ENCODE measurements around the gene TMEM87B.

TMEM87B gene

GRCh38 chr2:112162956-112163355, 107.9 kb downstream of the TMEM87B start:
- no peaks in the 10 kb centered on the region for H3K9me3 ChIP-seq (replicated peaks; ENCODE audit: insufficient read depth, low read length)
- no peaks in the 10 kb centered on the region for H3K79me2 ChIP-seq (ENCODE audit: low read length)
- H3F3A ChIP-seq (ENCODE audit: insufficient read depth, low read length): no peaks in the 10 kb centered on the region
- TF ChIP-seq EZH2 (optimal IDR thresholded peaks at IDR 0.05; ENCODE audit: low read depth, low read length) (no peak), CTCF (IDR thresholded peaks at IDR 0.05; ENCODE audit: low read length) (no peak), EZH2phosphoT487 (IDR thresholded peaks at IDR 0.05; ENCODE audit: low read length) (no peak)
- no peak overlapping the region for H3K4me3 ChIP-seq (ENCODE audit: low read length)
- H3K4me1 ChIP-seq (ENCODE audit: low read length): no peaks in the 10 kb centered on the region
- H3K9me2 ChIP-seq (replicated peaks; ENCODE audit: insufficient read depth, low read length): no peaks in the 10 kb centered on the region
- H4K20me1 ChIP-seq (ENCODE audit: insufficient read depth, low read length): no peaks in the 10 kb centered on the region
- H3K27me3 ChIP-seq (replicated peaks; ENCODE audit: insufficient read depth, low read length): no peaks in the 10 kb centered on the region
- H3K4me2 ChIP-seq (ENCODE audit: low read depth, low read length): no peak overlapping the region
- H3K27ac ChIP-seq (ENCODE audit: low read length): no peak overlapping the region
- no peaks in the 10 kb centered on the region for H3K36me3 ChIP-seq (replicated peaks; ENCODE audit: insufficient read depth, low read length)
- DNase-seq: no peak
- H2AFZ ChIP-seq (ENCODE audit: low read length): no peak overlapping the region
- no peak overlapping the region for H3K9ac ChIP-seq (ENCODE audit: low read length)

GRCh38 chr2:112163541-112163981, 108.5 kb downstream of the TMEM87B start:
- H3K9me3 ChIP-seq (replicated peaks; ENCODE audit: insufficient read depth, low read length): no peaks in the 10 kb centered on the region
- DNase-seq: no peak
- no peaks in the 10 kb centered on the region for H3K4me1 ChIP-seq (ENCODE audit: low read length)
- H3K79me2 ChIP-seq (ENCODE audit: low read length): no peaks in the 10 kb centered on the region
- H4K20me1 ChIP-seq (ENCODE audit: insufficient read depth, low read length): no peaks in the 10 kb centered on the region
- no peaks in the 10 kb centered on the region for H3F3A ChIP-seq (ENCODE audit: insufficient read depth, low read length)
- no peaks in the 10 kb centered on the region for H3K27me3 ChIP-seq (replicated peaks; ENCODE audit: insufficient read depth, low read length)
- H3K36me3 ChIP-seq (replicated peaks; ENCODE audit: insufficient read depth, low read length): no peaks in the 10 kb centered on the region
- no peak overlapping the region for H2AFZ ChIP-seq (ENCODE audit: low read length)
- H3K4me2 ChIP-seq (ENCODE audit: low read depth, low read length): no peak overlapping the region
- no peak overlapping the region for H3K9ac ChIP-seq (ENCODE audit: low read length)
- H3K9me2 ChIP-seq (replicated peaks; ENCODE audit: insufficient read depth, low read length): no peaks in the 10 kb centered on the region
- H3K27ac ChIP-seq (ENCODE audit: low read length): no peak overlapping the region
- H3K4me3 ChIP-seq (ENCODE audit: low read length): no peak overlapping the region
- TF ChIP-seq EZH2phosphoT487 (IDR thresholded peaks at IDR 0.05; ENCODE audit: low read length) (no peak), EZH2 (optimal IDR thresholded peaks at IDR 0.05; ENCODE audit: low read depth, low read length) (no peak), CTCF (IDR thresholded peaks at IDR 0.05; ENCODE audit: low read length) (no peak)

- H3K4me1 ChIP-seq (ENCODE audit: low read length): no peaks in the 10 kb centered on the region
- no peaks in the 10 kb centered on the region for H3K79me2 ChIP-seq (ENCODE audit: low read length)
- H3K9me2 ChIP-seq (replicated peaks; ENCODE audit: insufficient read depth, low read length): no peaks in the 10 kb centered on the region
- no peak overlapping the region for H3K4me3 ChIP-seq (ENCODE audit: low read length)
- no peak for DNase-seq
- H3K36me3 ChIP-seq (replicated peaks; ENCODE audit: insufficient read depth, low read length): no peaks in the 10 kb centered on the region
- H2AFZ ChIP-seq (ENCODE audit: low read length): no peak overlapping the region
- no peak overlapping the region for H3K9ac ChIP-seq (ENCODE audit: low read length)
- no peak for TF ChIP-seq EZH2 (optimal IDR thresholded peaks at IDR 0.05; ENCODE audit: low read depth, low read length)
- TF ChIP-seq CTCF (IDR thresholded peaks at IDR 0.05; ENCODE audit: low read length): no peak
- no peak for TF ChIP-seq EZH2phosphoT487 (IDR thresholded peaks at IDR 0.05; ENCODE audit: low read length)
- no peaks in the 10 kb centered on the region for H4K20me1 ChIP-seq (ENCODE audit: insufficient read depth, low read length)
- no peak overlapping the region for H3K4me2 ChIP-seq (ENCODE audit: low read depth, low read length)
- H3K27ac ChIP-seq (ENCODE audit: low read length): no peak overlapping the region
- no peaks in the 10 kb centered on the region for H3K9me3 ChIP-seq (replicated peaks; ENCODE audit: insufficient read depth, low read length)
- no peaks in the 10 kb centered on the region for H3K27me3 ChIP-seq (replicated peaks; ENCODE audit: insufficient read depth, low read length)
- H3F3A ChIP-seq (ENCODE audit: insufficient read depth, low read length): no peaks in the 10 kb centered on the region
These were observed 109.8 kb downstream of the TMEM87B start for GRCh38 chr2:112164876-112165275.

Data from MM.1S (cell line).